Measurements from ENCODE around the gene CST9L.

The CST9L gene

DNA sequence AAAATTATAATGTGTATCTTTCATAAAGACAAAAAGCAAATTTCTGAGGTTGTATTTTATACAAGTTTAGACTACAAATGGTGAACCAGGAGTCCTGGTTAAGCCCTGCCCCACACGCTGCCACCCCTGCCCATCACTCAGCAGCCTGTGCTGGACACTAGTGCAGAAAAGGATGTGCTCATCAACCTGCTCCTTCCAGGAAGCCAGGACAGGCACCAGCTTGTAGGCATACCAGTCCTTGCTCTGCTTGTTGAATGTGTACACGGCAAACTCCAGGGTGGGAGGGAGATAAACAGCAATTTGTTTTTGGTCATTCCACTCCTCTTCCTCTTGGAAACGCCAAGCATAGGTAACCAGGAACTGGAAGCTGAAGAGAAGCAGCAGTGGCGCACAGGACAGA is 18.1 kb downstream of the CST9L start:
- Histone ChIP-seq H3K27me3 (ENCODE audit: insufficient read depth, low read depth) (no peaks in the 10 kb centered on the region), H3K36me3 (ENCODE audit: insufficient read depth) (no peaks in the 10 kb centered on the region), H3K4me2 (no peak overlapping the region), H3K79me2 (ENCODE audit: insufficient read depth, low read depth) (no peaks in the 10 kb centered on the region), H4K20me1 (ENCODE audit: insufficient read depth) (no peaks in the 10 kb centered on the region), H3K4me3 (IDR thresholded peaks at IDR 0.05; ENCODE audit: insufficient read depth, low read depth, low read length) (no peak overlapping the region), H3K27ac (no peak overlapping the region), H3K9ac (no peak overlapping the region), H3K4me1 (ENCODE audit: low read depth, poor library complexity, severe bottlenecking) (no peaks in the 10 kb centered on the region), H2AFZ (ENCODE audit: low read depth) (no peak overlapping the region)
- TF ChIP-seq, protein P1, sequence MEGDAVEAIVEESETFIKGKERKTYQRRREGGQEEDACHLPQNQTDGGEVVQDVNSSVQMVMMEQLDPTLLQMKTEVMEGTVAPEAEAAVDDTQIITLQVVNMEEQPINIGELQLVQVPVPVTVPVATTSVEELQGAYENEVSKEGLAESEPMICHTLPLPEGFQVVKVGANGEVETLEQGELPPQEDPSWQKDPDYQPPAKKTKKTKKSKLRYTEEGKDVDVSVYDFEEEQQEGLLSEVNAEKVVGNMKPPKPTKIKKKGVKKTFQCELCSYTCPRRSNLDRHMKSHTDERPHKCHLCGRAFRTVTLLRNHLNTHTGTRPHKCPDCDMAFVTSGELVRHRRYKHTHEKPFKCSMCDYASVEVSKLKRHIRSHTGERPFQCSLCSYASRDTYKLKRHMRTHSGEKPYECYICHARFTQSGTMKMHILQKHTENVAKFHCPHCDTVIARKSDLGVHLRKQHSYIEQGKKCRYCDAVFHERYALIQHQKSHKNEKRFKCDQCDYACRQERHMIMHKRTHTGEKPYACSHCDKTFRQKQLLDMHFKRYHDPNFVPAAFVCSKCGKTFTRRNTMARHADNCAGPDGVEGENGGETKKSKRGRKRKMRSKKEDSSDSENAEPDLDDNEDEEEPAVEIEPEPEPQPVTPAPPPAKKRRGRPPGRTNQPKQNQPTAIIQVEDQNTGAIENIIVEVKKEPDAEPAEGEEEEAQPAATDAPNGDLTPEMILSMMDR (conservative IDR thresholded peaks at IDR 0.05; ENCODE audit: low read depth, low read length) = no peak

DNA sequence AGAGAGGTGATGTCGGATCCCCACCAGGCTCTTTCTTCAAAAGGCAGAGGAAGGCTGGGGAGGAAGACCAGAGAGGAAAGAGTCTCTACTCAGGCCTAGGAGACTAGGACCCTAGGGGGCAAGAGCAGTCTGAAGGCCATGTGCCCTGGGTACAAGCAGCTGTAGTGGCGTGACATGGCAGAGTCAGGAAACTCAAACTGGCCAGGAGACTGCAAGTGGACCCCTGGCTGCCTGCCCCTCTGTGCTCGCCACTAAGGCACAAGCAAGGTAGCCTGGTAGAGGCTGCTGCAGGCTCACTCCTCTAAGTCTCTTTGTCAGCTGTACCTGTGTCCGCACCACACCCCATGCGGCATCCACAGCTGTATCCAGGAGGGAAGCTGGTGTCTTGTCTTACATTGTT is 19.9 kb downstream of the CST9L start:
- TF ChIP-seq, protein P1 (conservative IDR thresholded peaks at IDR 0.05; ENCODE audit: low read depth, low read length) = no peak
- H3K79me2 ChIP-seq (ENCODE audit: insufficient read depth, low read depth) = no peaks in the 10 kb centered on the region
- no peaks in the 10 kb centered on the region for H3K36me3 ChIP-seq (ENCODE audit: insufficient read depth)
- H3K4me2 ChIP-seq = no peak overlapping the region
- no peaks in the 10 kb centered on the region for H4K20me1 ChIP-seq (ENCODE audit: insufficient read depth)
- no peak overlapping the region for H2AFZ ChIP-seq (ENCODE audit: low read depth)
- H3K4me3 ChIP-seq (IDR thresholded peaks at IDR 0.05; ENCODE audit: insufficient read depth, low read depth, low read length) = no peak overlapping the region
- H3K9ac ChIP-seq = no peak overlapping the region
- H3K27me3 ChIP-seq (ENCODE audit: insufficient read depth, low read depth) = no peaks in the 10 kb centered on the region
- no peak overlapping the region for H3K27ac ChIP-seq
- H3K4me1 ChIP-seq (ENCODE audit: low read depth, poor library complexity, severe bottlenecking) = no peaks in the 10 kb centered on the region

DNA sequence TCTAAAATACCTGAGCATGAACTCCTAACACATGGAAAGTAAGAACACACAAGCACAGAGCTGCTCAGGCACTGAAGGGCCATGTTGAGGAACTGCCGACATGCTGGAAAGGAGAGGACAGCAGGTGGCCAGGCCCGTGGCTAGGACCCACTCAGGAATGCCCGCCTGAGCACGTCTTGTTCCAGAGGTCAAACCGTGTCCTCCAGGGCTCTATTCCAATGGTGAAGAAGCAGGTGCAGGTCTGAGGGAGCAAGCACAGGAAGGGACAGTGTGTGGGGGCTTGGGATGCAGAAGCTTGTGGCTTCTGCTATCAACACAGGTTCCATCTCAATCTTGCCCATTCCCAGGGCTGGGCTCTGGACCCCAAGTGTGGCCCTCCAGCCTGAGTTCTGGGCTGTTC is 20.7 kb downstream of the CST9L start:
- Histone ChIP-seq H4K20me1 (ENCODE audit: insufficient read depth) (no peaks in the 10 kb centered on the region), H3K36me3 (ENCODE audit: insufficient read depth) (no peaks in the 10 kb centered on the region)

DNA sequence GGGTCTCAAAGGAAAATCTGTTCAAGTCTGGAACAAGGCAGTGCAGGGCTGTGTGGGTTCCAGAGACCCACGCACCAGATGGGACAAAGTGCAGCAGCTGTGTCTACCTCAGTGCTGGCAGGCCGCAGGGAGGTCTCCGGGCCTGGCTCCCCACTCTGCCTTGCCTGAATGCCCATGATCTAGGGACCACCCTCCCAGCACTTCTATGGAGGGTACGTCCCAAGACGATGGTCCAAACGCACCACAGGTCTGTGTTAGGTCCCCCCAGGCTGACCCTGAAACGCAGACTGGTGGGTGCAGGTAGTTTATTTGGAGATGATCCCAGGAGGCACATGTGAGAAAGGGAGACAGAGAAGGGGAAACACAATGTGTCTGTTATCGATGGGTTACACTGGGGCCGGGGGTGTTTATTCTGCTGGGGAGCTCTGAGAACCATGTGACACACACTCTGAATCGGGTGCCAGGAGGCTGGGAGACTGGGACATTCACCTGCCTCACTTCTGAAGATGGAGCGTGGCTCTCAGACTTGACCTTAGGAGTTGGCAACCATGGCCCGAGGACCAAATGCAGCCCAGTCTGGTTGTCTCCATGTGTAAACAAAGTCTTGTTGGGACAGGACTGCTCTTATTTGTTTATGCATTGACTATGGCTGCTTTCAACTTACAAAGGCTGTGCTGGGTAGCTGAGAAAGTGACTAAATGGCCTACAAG is 21.7 kb downstream of the CST9L start:
- TF ChIP-seq, protein P1 (conservative IDR thresholded peaks at IDR 0.05; ENCODE audit: low read depth, low read length) = no peak
- Histone ChIP-seq H3K4me3 (IDR thresholded peaks at IDR 0.05; ENCODE audit: insufficient read depth, low read depth, low read length) (no peak overlapping the region), H3K9ac (no peak overlapping the region), H3K36me3 (ENCODE audit: insufficient read depth) (no peaks in the 10 kb centered on the region), H3K79me2 (ENCODE audit: insufficient read depth, low read depth) (no peaks in the 10 kb centered on the region), H2AFZ (ENCODE audit: low read depth) (no peak overlapping the region), H3K27me3 (ENCODE audit: insufficient read depth, low read depth) (no peaks in the 10 kb centered on the region), H3K4me2 (no peak overlapping the region), H4K20me1 (ENCODE audit: insufficient read depth) (no peaks in the 10 kb centered on the region), H3K4me1 (ENCODE audit: low read depth, poor library complexity, severe bottlenecking) (no peaks in the 10 kb centered on the region), H3K27ac (no peak overlapping the region)

More for the DNA sequence above, 20.7 kb downstream of the CST9L start:
- H3K4me3 ChIP-seq (IDR thresholded peaks at IDR 0.05; ENCODE audit: insufficient read depth, low read depth, low read length) = no peak overlapping the region
- H2AFZ ChIP-seq (ENCODE audit: low read depth) = no peak overlapping the region
- no peak overlapping the region for H3K27ac ChIP-seq
- no peaks in the 10 kb centered on the region for H3K79me2 ChIP-seq (ENCODE audit: insufficient read depth, low read depth)
- no peak overlapping the region for H3K9ac ChIP-seq
- TF ChIP-seq, protein P1 (conservative IDR thresholded peaks at IDR 0.05; ENCODE audit: low read depth, low read length) = no peak
- no peaks in the 10 kb centered on the region for H3K27me3 ChIP-seq (ENCODE audit: insufficient read depth, low read depth)
- no peaks in the 10 kb centered on the region for H3K4me1 ChIP-seq (ENCODE audit: low read depth, poor library complexity, severe bottlenecking)
- no peak overlapping the region for H3K4me2 ChIP-seq

Measured in KMS-11 (cell line).